ENCODE data around the gene HERC6.

GRCh38 chr4:88353324-88353723 lies 25.3 kb upstream of the HERC6 start:
- no peak for TF ChIP-seq POLR2AphosphoS5 (IDR thresholded peaks at IDR 0.05; ENCODE audit: low read depth)
- TF ChIP-seq CTCF (conservative IDR thresholded peaks at IDR 0.05; ENCODE audit: low read depth in 2 of 2), result no peak
- no peak for TF ChIP-seq EZH2phosphoT487 (IDR thresholded peaks at IDR 0.05; ENCODE audit: unreplicated experiment)
